Psoas muscle (tissue), 8 donors: ENCODE measurements around the gene ARMC12. TPM values are rescaled to one million over a fixed set of nuclear protein-coding genes. Genes with fewer than 3 reads are reported as not detected.

Experiments
- ATAC-seq, 4 donors: fragments of 200-7000 bp; cut with Tn5 transposase; one replicate each; pipeline ENCODE4 v1.9.1; 2020; ENCODE audit warnings: moderate library complexity in 3 of 4, mild to moderate bottlenecking in 2 of 4
- DNase-seq, 2 donors: peaks; one replicate each; pipeline ENCODE4 v3.0.0-alpha.2; 2020
- H3K27ac ChIP-seq: fragments of 200-600 bp; one replicate; pipeline ENCODE4 v1.8.0; 2022
- H3K27me3 ChIP-seq, 3 donors: fragments of 200-600 bp in 1 of 3; one replicate each; pipeline versions ENCODE4 v1.6.1 to v1.8.0; 2013 to 2022; ENCODE audit warnings: low read length in 2 of 3, mild to moderate bottlenecking in 2 of 3, moderate library complexity in 1 of 3; ENCODE audit not compliant: insufficient read depth in 3 of 3
- H3K36me3 ChIP-seq, 2 donors: fragments of 200-600 bp in 1 of 2; one replicate each; pipeline versions ENCODE4 v1.6.1 to v1.8.0; 2013 to 2022; ENCODE audit warnings: low read depth in 1 of 2, mild to moderate bottlenecking in 1 of 2, moderate library complexity in 1 of 2; ENCODE audit not compliant: insufficient read depth in 1 of 2
- H3K4me1 ChIP-seq: fragments of 200-600 bp; one replicate; pipeline ENCODE4 v1.8.0; 2022
- H3K4me3 ChIP-seq: fragments of 200-600 bp; one replicate; pipeline ENCODE4 v1.8.0; 2022; ENCODE audit warnings: mild to moderate bottlenecking
- H3K9me3 ChIP-seq: fragments of 200-600 bp; one replicate; pipeline ENCODE4 v1.8.0; 2022
- CTCF ChIP-seq: fragments of 200-600 bp; IDR thresholded peaks from one replicate; pipeline ENCODE4 v1.8.0; 2022; ENCODE audit warnings: antibody characterized with exemption
- WGBS, 3 donors: extraction: QIAGEN DNeasy Blood & Tissue Kit; methylation state at CpG; one replicate each; pipeline versions ENCODE4 v1.1.6 to v1.1.7; 2013; 5-methylcytosine and 5-hydroxymethylcytosine counted together
- intact Hi-C, 2 donors: fragments of 100-400 bp; cut with DNase I; formaldehyde crosslinking; loops; one replicate each; pipeline versions ENCODE4 v1.11.0 to v1.14.2; 2022
- polyA plus RNA-seq, 3 donors: library from polyadenylated mRNA; stranded (reverse); fragments of 200-250 nt; gene quantifications; one replicate each; pipeline ENCODE4 v1.2.3, GENCODE V29; 2013
- total RNA-seq, 4 donors: library from RNA; stranded (reverse); fragmentation: NEBNext Ultra II Directional in 2 of 4; extraction: Animal tissue kit (Norgen Biotek cat#: 25700) in 2 of 4; gene quantifications; one replicate each; pipeline versions ENCODE4 v1.2.1 to v1.2.4, GENCODE V29; 2021 to 2023
- donor health status: healthy with polysubstance abuse.
- donor health status: DM: no; HTN: no; CAD: no; lungs with moderate emphysema.
- donor health status: Bipolar disorder and iron deficiency.
- donor health status: healthy.
- donor health status: DM: yes; HTN: yes; CAD: no.
- donor health status: DM: no; HTN: no; CAD: no.
- donor health status: DM: no; HTN: no; CAD: no.
- donor health status: DM: yes; HTN: yes; CAD: no.

ARMC12 gene
- total and polyA plus RNA-seq, 7 donors = 0.25 to 15.5 (median 0.58) TPM; not detected in 2

- H3K36me3 ChIP-seq = no peaks in the 10 kb centered on the region
- H3K9me3 ChIP-seq = no peaks in the 10 kb centered on the region
- peaks cover 28% of the 10 kb centered on the region for H3K4me1 ChIP-seq
- intact Hi-C loops = loop anchor here (1.0 to 5.0 kb wide), 4 partner anchors 155 to 215 kb away; no protein-coding TSS in a partner anchor
- ATAC-seq (peak; percentile 74 to 90 (median 82)), DNase-seq (no peak)
- H3K27ac ChIP-seq = no peak overlapping the region
- H3K27me3 ChIP-seq = no peaks in the 10 kb centered on the region
- no peak overlapping the region for H3K4me3 ChIP-seq
- TF ChIP-seq CTCF = peak; percentile 85
- 60 to 65% (median 64%) methylated on average over 16 of the region's 16 CpGs for WGBS, 3 donors
Measured at GRCh38 chr6:35737413-35738211, 780 bp downstream of the ARMC12 start.

- ATAC-seq (no peak), DNase-seq (no peak)
- no peaks in the 10 kb centered on the region for H3K36me3 ChIP-seq
- H3K4me3 ChIP-seq = no peak overlapping the region
- no peaks in the 10 kb centered on the region for H3K27me3 ChIP-seq
- H3K9me3 ChIP-seq = no peaks in the 10 kb centered on the region
- intact Hi-C loops = loop anchor here in 1 of 2 donors (5.0 kb wide), 1 partner anchor 158 kb away; no protein-coding TSS in a partner anchor
- no peak for TF ChIP-seq CTCF
- peaks cover 12% of the 10 kb centered on the region for H3K4me1 ChIP-seq
- peak overlapping the region; percentile 30 for H3K27ac ChIP-seq
- 61 to 77% (median 70%) methylated on average over 5 of the region's 5 CpGs for WGBS, 3 donors
Measured at GRCh38 chr6:35739645-35740524, 3.1 kb downstream of the ARMC12 start.

- H3K9me3 ChIP-seq = peaks cover 6% of the 10 kb centered on the region
- intact Hi-C loops = no loop called here
- no peak overlapping the region for H3K4me3 ChIP-seq
- H3K36me3 ChIP-seq = no peaks in the 10 kb centered on the region
- no peak for TF ChIP-seq CTCF
- WGBS, 3 donors = 54 to 59% (median 55%) methylated on average over 7 to 8 of the region's 8 CpGs
- H3K27me3 ChIP-seq = no peaks in the 10 kb centered on the region
- no peak for DNase-seq
- no peak overlapping the region for H3K27ac ChIP-seq
- no peaks in the 10 kb centered on the region for H3K4me1 ChIP-seq
- ATAC-seq = no peak
Measured at GRCh38 chr6:35742842-35743241, 6.0 kb downstream of the ARMC12 start.

GRCh38 chr6:35745509-35745908 is 8.7 kb downstream of the ARMC12 start:
- no peak for ATAC-seq
- intact Hi-C loops = no loop called here
- no peak for DNase-seq
- H3K9me3 ChIP-seq = peaks cover 6% of the 10 kb centered on the region
- WGBS, 3 donors = 89 to 95% (median 93%) methylated on average over 7 of the region's 7 CpGs
- no peak overlapping the region for H3K4me3 ChIP-seq
- H3K4me1 ChIP-seq = no peaks in the 10 kb centered on the region
- H3K36me3 ChIP-seq = no peaks in the 10 kb centered on the region
- no peaks in the 10 kb centered on the region for H3K27me3 ChIP-seq
- no peak for TF ChIP-seq CTCF
- H3K27ac ChIP-seq = no peak overlapping the region
